Hematopoietic multipotent progenitor cell treated with erythropoietin and hydrocortisone succinate and interleukin-3 and kit ligand, for 8 days (in vitro differentiated cells): ENCODE measurements around the gene TPCN1.
A peak's percentile ranks its signal among the peaks of the same experiment; 100 is the strongest.

Experiments
- DNase-seq: peaks from one replicate; pipeline ENCODE4 v3.0.0-alpha.2; 2015

The TPCN1 gene

GRCh38 chr12:113289361-113289760 lies 68.1 kb downstream of the TPCN1 start:
- no peak for DNase-seq

GRCh38 chr12:113290506-113290905 lies 69.2 kb downstream of the TPCN1 start:
- DNase-seq, result peak; percentile 84

GRCh38 chr12:113291586-113291985 lies 70.3 kb downstream of the TPCN1 start:
- DNase-seq, result no peak

GRCh38 chr12:113292091-113292490 lies 70.8 kb downstream of the TPCN1 start:
- no peak for DNase-seq

GRCh38 chr12:113292547-113292946 lies 71.3 kb downstream of the TPCN1 start:
- DNase-seq, result no peak

GRCh38 chr12:113293100-113293499 lies 71.8 kb downstream of the TPCN1 start:
- no peak for DNase-seq

- no peak for DNase-seq
These were observed 74.8 kb downstream of the TPCN1 start for GRCh38 chr12:113295886-113296556.

GRCh38 chr12:113296557-113297213 lies 75.4 kb downstream of the TPCN1 start:
- no peak for DNase-seq

- no peak for DNase-seq
These were observed 75.9 kb downstream of the TPCN1 start for GRCh38 chr12:113297214-113297587.

- DNase-seq, result no peak
These were observed 76.6 kb downstream of the TPCN1 start for GRCh38 chr12:113297621-113298471.

- DNase-seq, result no peak
These were observed 77.2 kb downstream of the TPCN1 start for GRCh38 chr12:113298472-113298817.

- peak; percentile 56 for DNase-seq
These were observed 77.7 kb downstream of the TPCN1 start for GRCh38 chr12:113298861-113299545.

GRCh38 chr12:113299619-113300237 lies 78.5 kb downstream of the TPCN1 start:
- peak; percentile 25 for DNase-seq

GRCh38 chr12:113301811-113302210 lies 80.5 kb downstream of the TPCN1 start:
- no peak for DNase-seq

- DNase-seq, result no peak
These were observed 81.2 kb downstream of the TPCN1 start for GRCh38 chr12:113302466-113302865.

GRCh38 chr12:113302886-113303640 lies 81.8 kb downstream of the TPCN1 start:
- no peak for DNase-seq

GRCh38 chr12:113305281-113305856 lies 84.1 kb downstream of the TPCN1 start:
- DNase-seq, result no peak

GRCh38 chr12:113306382-113306781 lies 85.1 kb downstream of the TPCN1 start:
- no peak for DNase-seq

- DNase-seq, result peak; percentile 61
These were observed 89.2 kb downstream of the TPCN1 start for GRCh38 chr12:113310489-113310888.

GRCh38 chr12:113314121-113314529 lies 92.9 kb downstream of the TPCN1 start:
- DNase-seq, result no peak

- DNase-seq, result no peak
These were observed 94.1 kb downstream of the TPCN1 start for GRCh38 chr12:113315358-113315757.

GRCh38 chr12:113316155-113316554 lies 94.9 kb downstream of the TPCN1 start:
- DNase-seq, result no peak
